SKM-1 treated with dmso at 0.1 percent for 144 hours (cell line): ENCODE measurements around the gene FBLN5.

Experiments used
- DNase-seq: peaks from one replicate; lab custom pipeline; 2025; ENCODE audit not compliant: unreplicated experiment; lab: John Stamatoyannopoulos, UW

Gene FBLN5

DNA sequence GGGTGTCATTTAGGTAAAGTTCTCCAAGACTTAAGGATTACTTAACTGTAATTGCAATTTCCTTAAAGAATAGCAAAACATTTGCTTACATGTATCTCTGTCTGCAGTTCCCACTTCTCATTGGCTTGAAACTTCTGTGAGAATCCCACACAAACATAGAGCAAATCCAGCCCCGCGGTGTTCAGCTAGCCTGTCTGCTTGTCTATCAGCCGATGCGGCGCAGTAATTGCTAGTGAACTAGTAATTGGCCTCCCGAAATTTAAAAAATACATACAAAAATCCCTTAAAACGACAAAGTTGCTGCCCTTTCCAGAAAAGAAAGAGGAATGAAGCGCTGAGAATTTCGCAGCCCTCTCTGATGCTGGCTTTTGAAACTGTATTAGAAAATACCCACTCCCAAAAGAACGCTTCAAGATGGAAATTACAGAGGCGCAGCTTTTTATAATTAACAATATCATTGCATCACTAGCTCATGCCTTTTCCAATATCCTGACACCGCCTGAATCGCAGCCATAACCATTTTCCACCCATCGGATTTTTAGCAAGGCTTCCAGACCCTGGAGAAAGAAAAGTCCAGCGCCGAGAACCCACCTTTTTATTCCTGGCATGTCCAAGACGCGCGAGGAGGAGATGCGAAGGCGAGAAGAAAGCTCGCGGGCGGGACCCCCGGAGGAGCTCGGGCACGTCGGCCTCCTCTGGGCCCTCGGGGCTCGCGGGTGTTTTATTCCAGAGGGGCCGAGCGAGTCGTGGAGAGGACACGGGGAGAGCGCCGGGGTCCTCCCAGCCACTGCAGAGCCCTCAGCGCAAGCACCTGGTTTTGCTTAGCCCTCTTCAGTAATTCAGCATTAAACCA, 646 bp downstream of the FBLN5 start:
- DNase-seq, result no peak

- no peak for DNase-seq
Measured at GRCh38 chr14:91945751-91946621, 1.5 kb downstream of the FBLN5 start.

GRCh38 chr14:91942946-91943345, 4.5 kb downstream of the FBLN5 start:
- no peak for DNase-seq

DNA sequence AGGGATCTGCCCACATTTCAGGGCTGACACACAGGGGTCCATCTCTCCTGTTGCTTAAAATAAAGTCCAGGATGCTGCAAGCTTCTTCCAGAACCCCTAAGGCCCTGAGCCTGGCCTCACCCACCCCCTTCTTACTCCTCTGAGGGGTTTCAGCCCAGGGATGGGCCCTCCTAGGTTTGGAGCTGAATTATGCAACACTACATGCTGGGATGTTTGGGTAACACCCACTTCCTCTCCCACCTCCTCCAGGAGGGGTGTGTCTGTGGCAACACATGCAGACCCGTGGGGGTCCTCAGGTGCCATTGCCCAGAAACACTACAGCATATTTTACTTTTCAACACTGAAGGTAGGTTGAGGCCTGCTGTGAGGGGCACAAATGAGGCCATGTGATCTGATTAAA, 5.4 kb downstream of the FBLN5 start:
- DNase-seq, result no peak

GRCh38 chr14:91940209-91940608, 7.3 kb downstream of the FBLN5 start:
- no peak for DNase-seq

DNA sequence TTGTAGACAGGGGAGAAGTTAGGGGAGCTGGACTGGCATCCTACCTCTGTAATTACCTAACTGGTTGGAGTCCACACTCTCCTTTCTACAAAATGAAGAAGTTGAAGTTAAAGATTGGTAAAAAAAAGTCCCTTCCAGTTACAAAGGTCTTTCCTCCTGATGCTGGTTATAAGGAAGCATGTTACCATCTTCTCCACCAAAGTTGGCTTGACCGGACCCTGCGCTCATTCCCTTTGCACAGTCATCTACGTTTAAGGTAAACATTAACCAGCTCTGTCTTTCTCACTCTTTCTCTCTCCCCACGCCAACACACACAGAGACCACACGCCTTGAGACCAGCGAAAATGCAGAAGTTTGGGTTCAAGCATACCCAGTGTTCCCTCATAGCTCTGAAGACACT, 11.9 kb downstream of the FBLN5 start:
- no peak for DNase-seq

DNA sequence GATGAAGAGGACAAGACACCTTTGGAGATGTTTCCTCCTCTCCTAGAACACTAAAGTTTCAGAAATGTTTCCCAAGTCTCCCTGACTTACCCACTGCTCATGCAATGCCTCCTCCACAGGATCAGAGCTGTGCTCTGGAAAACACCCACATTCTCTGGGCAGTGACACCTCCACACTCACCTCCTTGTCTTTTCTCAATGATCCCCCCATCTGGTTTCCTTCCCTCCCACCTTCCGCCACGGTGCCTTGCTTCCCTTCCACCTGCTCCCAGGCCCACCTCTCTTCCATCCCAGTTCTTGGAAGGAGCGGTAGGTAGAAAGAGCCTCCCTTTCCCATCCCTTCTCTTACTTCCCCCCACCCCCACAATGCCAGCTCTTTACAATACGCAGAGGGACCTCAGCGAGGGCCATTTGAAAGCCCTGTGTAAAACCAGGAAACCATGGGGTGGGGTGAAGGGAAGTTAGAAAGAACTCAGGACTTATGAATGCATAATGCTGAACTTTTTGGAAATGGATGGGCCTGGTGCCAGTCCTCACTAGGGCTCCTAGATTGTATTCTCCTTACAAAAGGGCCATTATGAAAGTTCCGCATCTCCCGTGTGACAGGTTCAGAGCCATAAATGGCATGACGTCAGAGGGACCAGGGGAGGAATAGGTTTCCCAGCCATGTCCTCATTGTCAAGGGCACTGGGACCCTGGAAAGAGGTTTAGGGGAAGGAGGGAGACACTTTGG, 12.8 kb downstream of the FBLN5 start:
- DNase-seq, result no peak

DNA sequence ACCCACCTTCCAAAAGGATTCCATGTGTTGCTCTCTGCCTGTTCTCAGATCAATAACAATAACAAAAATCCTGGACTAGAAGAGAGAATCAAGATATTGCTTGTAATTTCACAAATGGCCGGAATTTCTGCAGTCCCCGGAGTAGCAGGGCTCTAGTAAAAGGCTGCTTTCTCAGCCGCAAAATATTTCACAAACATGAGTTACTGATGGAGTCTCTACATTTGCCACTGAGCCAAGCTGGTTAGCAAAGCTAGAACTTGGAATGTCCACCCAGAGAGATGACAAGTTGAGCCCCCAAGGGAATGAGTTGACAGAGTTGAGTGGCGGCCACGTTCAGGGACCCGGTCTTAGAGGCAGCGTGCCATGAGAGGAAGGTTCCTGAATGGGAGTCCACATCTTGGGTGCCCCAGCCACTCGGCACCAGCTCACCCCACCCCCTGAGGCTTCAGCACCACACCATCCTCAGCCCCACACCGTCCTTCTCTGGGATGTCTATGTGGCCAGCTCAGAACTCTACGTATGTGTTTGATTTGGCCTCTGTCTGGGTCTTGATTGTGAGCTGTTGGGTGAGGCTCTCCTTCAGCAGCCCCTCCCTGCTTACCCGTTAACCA, 15.9 kb downstream of the FBLN5 start:
- no peak for DNase-seq

DNA sequence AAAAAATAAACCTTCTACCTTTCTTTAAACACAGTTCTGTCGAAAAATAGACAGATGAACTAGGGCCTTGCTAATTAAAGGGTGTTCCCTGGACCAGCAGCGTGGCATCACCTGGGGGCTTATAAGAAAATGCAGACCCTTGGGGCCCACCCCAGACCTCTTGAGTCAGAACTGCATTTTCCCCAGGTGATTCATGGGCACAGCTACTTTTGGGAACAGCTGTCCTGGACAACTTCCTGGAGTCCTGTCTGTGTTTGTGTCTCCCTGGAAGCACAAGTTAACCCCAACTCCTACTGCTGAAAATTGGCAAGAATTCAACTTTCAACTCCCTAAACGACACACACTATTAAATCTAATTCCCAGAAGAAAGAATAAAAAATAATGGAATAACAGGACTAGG, 17.8 kb downstream of the FBLN5 start:
- DNase-seq, result no peak

DNA sequence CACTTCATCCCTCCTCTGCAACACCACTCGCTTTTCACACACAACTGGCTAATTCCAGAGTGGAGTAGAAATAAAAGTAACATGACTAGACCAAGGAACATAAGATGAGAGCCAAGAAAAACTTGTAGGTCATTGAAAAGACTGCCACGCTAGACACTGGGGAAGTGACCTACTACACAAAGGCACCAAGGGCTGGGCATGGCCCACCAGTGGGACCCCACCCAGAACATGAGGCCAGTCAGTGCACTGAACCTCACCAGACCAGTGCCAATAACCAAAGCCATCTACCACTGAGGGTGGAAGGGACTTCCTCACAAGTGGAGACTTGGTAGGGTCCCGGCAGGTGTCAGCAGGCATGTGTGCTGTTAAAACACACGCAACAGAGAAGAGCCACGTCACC, 19.7 kb downstream of the FBLN5 start:
- DNase-seq, result no peak

DNA sequence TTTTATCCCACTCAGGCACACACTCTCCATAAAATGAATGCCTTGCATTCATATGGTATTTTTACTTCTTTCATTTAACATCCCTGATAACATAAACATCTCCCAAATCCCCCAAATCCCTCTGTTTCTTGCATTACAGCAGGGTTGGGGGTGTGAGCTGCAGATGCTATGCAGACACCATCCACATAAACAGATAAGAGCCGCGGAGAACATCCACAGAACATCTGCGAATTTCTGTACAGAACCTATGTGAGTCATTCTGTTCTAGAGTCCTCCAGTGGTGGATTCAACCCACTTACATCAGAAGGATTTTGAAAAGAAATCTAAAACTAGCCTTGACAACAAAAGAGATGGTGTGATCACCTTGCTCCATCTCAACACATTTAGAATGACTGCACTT, 20.3 kb downstream of the FBLN5 start:
- DNase-seq, result no peak

DNA sequence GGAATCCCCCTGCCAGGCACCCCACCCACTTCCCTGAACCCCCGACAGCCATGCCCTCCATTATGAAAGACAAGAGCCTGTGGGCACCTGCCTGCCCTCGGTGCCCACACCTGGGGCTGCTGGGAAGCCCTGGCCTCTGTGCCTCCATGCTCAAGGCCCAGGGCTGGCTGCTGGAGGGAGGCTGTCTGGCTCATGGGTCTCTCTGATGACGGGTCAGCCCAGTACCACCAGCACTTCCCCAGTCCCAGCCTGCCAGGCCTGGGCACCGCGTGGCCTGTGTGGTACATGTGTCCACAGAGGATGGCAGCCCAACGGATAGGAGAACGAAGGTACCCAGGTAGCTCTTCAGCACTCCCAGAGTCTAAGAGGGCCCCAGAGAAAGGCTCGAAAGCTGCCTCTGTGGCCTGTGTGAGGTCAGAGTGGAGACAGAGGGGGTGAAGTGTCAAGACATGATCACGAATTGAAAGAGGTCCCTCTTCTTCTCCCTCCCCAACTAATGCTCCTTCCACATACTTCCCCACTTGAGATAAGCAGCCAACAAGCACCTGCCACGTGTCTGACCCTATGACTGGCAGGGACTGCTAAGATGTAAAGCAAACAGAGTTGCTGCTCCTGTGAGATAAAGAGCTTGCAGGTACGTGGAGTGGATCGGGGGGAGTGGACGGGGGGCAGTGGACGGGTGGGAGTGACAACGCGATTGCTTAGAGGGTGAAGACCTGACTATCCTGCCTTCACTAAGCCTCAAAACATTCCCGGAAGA, 21.2 kb downstream of the FBLN5 start:
- no peak for DNase-seq

GRCh38 chr14:91925727-91926121, 21.8 kb downstream of the FBLN5 start:
- no peak for DNase-seq

DNA sequence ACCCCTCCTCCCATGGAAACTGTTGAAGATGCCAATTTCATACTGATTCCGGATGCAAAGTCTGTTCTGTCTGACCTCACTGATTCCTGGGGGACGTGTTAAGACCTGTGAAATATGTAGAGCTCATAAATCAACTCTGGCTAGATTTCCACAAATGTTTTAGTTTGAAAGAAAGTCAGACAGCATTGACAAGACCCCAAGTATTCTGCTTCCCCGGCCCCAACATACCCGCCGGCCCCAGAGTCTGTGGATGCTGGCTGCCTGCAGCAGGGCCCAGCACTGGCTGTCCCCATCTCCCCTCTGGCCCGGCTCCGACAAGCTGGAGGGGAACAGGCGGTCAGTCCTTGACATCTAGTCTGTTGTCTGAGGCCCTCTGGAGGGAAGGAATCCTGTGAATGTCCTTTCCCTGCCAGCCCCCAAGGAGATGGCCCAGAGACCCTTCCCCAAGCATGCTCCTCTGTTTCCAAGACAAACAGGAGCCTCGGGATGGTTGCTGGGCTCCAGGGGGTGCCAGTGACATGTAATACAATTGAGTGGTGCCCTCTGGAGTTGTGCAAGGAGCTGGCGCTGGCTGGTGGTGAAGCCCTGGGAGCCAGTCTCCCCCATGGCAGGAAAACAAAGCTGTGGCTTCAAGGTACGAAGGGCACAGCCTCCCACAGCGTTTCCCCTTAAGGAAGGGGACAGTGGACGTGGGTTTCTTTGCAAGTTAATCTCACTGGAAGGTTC, 22.3 kb downstream of the FBLN5 start:
- no peak for DNase-seq

DNA sequence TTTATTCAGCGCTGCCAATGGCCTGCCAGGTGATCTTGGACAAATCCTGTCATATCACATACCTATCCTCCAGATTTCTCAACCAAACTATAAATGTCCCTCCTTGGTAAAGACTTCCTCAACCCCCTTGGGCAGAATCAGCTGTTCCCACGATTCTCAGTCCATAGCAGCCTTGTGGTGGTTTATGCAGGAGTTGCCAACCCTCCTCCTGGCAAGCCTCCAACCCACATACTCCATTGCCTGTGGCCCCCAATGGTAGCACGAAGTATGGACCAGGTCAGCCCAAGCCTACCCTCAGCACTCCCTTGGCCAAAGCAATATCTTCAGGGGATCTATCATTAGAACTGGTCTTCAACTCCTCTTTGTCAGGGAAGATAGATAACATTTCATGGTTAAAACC, 27.0 kb downstream of the FBLN5 start:
- no peak for DNase-seq

DNA sequence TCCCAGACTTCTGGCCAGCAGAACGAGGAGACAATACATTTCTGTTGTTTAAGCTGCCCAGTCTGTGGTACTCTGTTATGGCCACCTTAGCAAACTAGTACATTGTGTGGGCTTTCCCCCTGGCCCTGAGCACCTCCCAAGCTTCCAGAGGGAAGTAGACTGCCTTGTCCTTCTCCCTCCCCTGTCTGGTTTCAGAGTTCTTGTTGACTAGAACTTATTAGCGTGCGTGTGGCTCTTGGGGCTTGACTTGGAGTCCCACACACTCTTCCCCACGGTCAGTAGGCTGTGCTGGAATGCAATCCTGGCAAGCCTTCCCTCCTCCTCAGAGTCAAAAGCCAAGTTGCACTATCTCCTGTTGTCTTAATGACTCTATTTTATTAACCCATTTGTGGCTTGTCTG, 27.7 kb downstream of the FBLN5 start:
- DNase-seq, result no peak

DNA sequence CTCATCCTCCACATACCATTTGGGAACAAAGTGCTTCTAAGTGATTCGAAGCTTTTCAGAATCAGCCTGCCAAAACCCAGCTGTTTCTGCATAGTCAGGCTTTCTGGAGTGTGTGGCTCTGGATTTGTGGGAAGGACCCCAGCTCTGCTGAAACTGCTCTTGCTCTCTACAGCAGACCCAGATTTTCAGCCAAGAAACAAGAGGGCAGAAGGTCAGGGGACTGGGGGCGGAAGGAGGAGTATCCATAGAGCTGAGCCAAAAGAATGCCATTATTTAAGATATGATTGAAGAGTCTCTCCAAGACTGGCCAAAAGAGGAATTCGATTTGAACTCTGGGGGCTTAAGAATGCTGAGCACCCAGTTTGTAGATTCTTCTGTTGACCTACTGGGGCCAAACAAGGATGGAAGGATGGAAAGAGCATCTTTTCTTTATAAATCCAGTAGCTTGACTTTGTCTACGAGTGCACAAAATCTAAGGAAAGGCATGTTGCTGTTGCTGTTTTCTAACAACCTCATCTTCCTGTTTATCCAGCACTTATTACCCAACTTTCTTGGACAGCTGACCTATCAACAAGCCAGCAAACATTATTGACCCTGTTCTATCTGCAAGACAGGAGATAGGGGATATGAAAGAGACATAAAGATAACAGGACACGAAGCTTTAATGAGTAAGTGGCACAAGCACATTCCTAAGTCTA, 29.2 kb downstream of the FBLN5 start:
- no peak for DNase-seq

DNA sequence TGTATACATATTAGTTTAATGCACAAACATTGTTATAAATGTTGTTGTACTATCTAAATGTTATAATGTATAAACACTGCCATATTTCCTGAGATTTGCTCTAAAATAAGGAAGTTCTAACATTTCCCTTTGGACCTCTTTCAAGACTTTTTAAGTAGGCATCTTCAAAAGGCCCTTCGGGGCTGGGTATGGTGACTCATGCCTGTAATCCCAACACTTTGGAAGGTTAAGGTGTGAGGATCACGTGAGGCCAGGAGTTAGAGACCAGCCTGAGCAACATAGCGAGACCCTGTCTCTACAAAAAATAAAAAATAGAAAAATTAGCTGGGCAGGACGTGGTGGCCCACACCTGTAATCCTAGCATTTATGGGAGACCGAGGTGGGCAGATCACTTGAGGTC, 35.5 kb downstream of the FBLN5 start:
- DNase-seq, result no peak

DNA sequence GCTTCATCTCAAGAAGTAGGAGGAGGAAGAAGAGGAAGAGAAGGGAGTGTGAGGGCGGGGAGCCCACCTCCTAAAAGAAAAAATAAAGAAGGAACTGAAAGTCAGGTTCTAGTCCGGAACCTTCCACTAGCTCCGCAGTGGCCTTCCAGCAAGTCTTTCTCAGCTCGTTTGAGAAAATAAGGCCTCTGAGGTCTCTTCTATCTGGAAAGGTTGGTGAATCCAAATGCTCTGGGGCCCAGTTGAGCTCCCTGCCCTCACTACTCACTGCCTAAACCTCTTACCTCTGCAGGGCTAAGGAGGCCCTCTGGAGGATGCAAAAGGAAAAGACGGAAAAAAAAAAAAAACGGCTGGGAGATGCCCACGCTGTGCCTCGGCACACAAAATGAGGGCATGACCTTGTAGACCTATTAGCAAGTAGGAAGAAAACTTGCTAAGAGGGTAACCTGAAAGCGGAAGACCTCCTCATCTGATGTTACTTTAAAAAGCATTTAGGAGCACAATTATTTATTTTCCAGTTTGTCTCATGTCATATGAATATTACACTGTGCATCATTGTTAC, 35.9 kb downstream of the FBLN5 start:
- DNase-seq, result peak; percentile 51
